Skin of body (tissue), 2 donors: Measurements from ENCODE around the gene PRTG. TPM values are rescaled to one million over a fixed set of nuclear protein-coding genes. Genes with fewer than 3 reads are reported as not detected.
"Not testable (repeated sequence)": the region's sequence is repeated elsewhere in the genome, so short reads cannot be mapped to it uniquely, and the experiment has no call there.

Experiments
- DNase-seq: peaks from one replicate; lab custom pipeline; 2025; lab: John Stamatoyannopoulos, UW
- total RNA-seq: library from RNA; depleted of rRNA; stranded (reverse); fragments of >200 nt; gene quantifications from one replicate; pipeline ENCODE4 v1.2.3, GENCODE V29; 2014

The PRTG gene, protein sequence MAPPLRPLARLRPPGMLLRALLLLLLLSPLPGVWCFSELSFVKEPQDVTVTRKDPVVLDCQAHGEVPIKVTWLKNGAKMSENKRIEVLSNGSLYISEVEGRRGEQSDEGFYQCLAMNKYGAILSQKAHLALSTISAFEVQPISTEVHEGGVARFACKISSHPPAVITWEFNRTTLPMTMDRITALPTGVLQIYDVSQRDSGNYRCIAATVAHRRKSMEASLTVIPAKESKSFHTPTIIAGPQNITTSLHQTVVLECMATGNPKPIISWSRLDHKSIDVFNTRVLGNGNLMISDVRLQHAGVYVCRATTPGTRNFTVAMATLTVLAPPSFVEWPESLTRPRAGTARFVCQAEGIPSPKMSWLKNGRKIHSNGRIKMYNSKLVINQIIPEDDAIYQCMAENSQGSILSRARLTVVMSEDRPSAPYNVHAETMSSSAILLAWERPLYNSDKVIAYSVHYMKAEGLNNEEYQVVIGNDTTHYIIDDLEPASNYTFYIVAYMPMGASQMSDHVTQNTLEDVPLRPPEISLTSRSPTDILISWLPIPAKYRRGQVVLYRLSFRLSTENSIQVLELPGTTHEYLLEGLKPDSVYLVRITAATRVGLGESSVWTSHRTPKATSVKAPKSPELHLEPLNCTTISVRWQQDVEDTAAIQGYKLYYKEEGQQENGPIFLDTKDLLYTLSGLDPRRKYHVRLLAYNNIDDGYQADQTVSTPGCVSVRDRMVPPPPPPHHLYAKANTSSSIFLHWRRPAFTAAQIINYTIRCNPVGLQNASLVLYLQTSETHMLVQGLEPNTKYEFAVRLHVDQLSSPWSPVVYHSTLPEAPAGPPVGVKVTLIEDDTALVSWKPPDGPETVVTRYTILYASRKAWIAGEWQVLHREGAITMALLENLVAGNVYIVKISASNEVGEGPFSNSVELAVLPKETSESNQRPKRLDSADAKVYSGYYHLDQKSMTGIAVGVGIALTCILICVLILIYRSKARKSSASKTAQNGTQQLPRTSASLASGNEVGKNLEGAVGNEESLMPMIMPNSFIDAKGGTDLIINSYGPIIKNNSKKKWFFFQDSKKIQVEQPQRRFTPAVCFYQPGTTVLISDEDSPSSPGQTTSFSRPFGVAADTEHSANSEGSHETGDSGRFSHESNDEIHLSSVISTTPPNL
- total RNA-seq, result 1.5 TPM

GRCh38 chr15:55742927-55743728 is at the start of gene PRTG:
PRTG (minus strand) TSS chr15:55743152; CDS start chr15:55742931, 221 bp downstream.
- DNase-seq, result peak; percentile 15

DNA sequence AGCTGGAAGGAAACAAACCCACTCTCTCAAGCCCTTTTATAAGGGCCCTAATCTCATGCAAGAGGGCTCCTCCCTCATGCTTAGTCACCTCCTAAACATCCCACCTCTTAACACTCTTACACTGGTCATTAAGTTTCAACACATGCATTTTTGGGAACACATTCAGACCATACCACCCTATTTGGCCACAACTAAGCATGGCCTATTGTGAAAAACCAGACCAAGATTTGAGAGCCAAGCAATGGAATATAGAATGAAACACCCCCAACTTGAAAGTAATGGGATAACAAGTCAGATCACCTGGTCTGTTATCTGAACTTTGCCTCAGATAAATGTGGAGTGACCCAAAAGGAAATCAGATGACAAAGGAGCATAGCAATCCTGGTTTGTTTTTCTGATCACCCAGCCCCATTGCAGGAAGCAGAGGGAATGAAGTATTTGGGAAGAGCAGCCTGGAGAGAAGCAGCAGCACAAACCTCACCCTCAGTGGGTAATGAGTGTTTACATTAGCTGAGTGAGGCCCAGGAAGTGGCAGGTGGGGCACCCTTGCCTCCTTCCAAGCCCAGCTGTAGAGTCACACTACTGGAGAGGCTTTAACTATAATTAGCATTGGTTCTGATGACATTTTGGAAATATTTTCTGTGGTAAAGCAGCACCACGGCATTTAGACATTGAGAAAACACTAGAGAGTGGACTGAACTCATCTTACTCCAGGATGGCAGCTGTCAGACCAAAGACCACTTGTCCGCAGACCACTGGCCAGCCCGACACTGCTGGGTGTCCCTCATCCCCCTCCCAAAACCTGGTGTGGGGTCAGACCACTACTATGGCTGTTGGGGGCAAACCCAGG is 48.8 kb upstream of the PRTG start:
- no peak for DNase-seq

DNA sequence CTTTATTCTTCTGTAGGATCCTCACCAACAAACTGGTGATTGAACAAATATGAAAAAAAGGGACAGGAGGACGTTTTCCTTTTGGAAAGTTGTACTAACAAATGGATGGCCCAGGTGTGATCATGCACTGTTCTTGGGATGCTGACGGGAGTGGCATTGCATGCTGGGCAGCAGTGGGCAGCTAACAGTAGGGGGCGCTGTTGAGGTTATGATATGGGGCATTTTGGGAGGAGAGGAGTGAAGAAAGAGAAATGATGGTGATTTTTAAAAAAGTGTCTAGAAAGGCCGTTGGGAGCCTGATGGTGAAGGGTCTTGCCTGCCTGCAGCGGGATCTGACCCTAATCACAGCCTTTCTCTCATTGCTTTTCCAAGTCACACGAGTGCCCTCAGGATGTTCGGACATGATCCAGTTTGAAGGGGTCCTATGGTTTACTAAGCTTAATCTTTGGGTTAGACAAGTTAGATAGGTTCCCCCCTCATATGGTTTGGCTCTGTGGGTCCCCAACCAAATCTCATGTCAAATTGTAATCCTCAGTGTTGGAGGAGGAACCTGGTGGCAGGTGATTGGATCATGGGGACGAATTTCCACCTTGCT is 46.2 kb upstream of the PRTG start:
- no peak for DNase-seq

GRCh38 chr15:55786341-55786740 is 43.4 kb upstream of the PRTG start:
- no peak for DNase-seq

DNA sequence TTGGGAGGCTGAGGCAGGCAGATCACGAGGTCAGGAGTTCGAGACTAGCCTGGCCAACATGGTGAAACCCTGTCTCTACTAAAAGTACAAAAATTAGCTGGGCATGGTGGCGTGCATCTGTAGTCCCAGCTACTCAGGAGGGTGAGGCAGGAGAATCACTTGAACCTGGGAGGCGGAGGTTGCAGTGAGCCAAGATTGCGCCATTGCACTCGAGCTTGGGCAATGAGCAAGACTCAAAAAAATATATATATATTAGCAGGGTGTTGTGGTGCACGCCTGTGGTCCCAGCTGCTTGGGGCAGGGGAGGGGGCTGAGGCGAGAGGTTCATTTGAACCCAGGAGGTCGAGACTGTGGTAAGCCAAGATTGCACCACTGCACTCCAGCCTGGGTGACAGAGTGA is 42.6 kb upstream of the PRTG start:
- DNase-seq, result not testable (repeated sequence)

DNA sequence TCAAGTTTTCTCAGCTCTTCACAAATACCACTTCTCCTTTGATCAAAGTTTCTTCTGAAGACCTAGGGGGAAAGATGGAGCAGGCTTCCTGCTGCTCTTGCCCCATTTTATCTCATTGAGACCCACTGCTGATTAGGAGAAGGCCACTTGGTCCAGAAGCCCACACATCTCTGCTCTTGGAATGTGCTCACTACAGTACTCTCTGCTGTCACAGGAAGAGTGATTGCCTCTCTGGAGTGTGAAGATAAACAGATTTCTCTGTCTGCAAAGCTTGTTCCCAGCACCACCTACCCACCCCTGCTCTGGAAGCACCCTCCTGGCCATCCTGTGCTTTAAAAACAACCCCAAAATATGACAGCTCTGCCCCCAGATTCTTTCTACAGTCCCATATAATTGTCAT is 41.3 kb upstream of the PRTG start:
- DNase-seq, result no peak

GRCh38 chr15:55782901-55783300 is 39.9 kb upstream of the PRTG start:
- peak; percentile 17 for DNase-seq

DNA sequence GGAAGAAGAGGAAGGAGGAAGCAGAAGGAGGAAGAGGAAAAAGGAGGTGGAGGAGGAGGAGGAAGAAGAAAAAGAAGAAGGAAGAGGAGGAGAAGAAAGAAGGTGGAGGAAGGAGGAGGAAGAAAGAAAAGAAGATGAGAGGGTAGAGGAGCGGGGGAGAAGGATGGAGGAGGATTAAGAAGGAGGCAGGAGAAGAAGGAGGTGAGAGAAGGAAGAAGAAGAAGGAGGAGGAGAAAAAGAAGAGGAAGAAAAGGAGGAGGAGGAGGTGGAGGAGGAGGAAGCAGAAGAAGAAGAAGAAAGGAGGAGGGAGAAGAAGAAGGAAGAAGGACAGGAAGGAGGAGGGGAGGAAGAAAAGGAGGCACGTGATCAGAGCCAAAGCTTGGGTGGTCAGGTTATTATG is 37.3 kb upstream of the PRTG start:
- no peak for DNase-seq

DNA sequence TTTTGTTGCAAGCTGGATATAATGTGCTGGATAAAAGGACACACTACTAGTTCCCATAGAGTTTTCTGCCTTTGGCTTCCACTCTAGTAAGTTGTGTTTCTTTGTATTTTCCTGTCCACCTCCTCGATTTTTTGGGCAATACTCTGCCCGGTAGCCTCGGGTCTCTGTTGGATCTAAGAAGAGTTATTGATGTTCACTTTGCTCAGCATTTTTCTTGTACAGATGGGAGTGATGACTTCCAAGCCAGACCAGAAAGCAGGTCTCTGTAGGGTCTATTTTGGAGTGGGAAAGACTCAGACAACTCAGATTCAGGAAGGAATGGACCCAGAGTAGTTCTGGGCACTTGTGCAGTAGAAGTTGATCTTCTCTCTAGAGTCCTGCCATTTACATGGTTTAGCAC is 36.0 kb upstream of the PRTG start:
- no peak for DNase-seq

DNA sequence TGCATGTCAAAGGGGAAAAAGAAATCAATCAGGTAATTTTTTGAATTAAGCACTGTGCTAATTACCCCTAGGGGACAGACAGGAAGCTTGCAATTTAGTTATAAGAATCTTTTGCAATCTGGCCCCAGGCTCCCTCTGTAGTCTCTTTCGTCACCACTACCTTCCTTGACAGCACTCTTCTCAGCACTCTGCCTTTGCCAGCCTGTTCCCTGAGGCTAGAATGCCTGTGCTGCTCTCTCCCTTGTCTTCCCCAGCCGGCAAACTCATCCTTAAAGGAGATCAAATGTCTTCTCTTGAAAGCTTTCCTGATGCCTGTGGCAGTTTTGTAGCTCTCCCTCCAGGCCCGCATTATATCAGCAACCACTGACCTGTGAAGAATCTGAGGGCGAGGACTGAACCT is 32.4 kb upstream of the PRTG start:
- no peak for DNase-seq

DNA sequence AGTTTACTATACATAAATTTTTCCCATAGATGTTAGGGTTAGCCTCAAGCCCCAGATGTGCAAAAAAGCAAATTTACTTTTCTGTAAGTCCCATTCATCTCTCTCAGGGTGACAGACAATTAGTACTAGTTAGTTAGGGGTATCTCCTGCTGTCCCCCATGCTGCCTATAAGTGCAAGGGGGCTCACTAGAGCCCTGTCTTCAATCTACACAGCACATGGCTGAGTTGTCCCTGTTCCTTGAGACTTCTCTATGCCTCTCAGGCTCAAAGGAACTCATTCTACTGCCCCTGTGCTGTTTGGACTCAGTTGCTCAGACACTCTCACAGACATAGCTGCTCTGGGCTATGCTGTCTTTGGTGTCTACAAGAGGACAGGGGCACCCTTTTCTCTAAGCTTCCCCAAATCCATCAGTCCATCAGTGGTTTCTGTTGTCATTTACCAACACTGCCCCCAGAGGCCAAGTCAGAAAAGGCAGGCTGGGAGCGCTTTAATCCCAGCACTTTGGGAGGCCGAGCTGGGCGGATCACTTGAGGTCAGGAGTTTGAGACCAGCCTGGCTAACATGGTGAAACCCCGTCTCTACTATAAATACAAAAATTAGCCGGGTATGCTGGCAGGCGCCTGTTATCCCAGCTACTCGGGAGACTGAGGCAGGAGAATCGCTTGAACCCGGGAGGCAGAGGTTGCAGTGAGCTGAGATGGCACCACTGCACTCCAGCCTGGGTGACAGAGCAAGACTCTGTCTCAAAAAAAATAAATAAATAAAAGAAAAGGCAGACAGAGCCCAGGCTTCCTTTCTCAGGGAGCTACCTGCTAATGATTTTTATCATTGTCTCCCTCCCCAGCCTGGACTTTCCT is 31.4 kb upstream of the PRTG start:
- DNase-seq, result no peak

DNA sequence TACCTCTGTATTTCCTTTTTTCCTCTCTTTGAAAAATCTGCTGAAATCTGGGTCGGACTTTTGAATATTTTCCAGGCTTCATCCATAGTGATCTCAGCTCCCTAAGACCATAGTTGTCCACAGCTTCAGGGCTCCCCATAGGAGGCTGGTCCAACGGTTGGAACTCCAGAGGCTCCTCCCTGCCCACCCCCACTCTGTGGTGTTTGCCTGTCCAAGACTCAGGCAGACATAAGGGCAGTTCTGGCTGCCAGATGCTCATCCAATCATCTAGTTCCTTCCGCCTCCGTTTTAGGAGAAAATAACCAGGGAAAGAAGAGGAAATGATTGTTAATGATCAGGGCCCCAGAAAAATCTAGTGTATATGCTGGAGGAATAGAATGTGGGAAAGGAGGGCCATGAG is 27.9 kb upstream of the PRTG start:
- peak; percentile 24 for DNase-seq

DNA sequence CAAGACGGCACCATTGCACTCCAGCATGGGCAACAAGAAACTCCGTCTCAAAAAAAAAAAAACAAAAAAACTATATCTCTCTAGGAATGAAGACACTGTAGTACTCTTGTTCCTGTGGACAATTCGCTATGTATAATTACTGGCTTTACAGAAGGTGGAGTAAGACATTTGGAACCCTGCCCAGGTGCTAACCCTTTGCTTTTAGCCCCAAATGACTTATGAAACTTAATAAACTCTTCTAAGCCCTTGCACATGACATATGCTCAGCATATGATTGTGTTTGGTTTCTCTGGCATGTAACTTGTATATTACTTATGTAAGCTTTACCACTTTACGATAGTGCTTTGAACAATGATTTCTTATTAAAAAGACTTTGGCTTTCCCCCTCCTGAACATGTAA is 27.3 kb upstream of the PRTG start:
- peak; percentile 74 for DNase-seq

DNA sequence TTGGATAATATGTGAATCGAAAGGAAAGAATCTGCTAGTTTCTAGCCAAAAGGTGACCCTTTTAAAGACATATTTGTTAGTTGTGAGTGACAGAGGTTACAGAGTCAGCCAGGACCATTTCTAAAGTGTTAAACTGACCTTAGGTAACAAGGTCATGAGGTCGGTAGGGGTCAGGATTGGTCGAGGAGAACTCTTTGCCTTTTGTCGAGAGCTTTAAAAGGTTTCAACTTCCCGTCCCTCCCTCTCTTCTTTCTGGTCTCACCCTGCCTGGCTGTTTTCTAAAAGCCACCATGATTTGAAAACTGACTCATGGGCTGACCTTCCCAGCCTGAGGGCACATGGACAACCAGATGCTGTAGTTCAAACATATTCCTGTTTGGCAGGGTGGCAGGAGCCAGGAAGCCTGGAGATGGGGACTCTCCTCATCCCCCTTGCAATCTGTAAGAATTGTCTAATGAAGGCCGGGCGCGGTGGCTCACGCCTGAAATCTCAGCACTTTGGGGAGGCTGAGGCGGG is 25.8 kb upstream of the PRTG start:
- DNase-seq, result no peak

DNA sequence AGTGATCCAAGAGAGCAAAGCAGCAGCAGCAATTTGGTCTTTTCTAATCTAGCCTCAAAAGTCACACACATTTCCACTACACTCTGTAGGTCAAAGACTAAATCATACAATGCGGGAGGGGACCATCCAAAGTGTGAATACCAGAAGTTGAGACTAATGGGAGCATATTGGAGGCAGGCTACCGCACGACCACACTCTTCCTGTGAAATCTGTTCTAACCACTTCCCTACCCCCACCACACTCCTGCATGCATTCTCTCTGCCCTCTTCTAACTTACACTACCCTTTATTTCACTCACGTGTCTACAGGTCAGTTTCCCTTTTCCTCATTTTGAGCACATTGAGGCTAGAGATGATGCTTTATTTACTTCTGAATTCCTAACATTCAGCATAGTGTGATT is 23.7 kb upstream of the PRTG start:
- DNase-seq, result no peak

DNA sequence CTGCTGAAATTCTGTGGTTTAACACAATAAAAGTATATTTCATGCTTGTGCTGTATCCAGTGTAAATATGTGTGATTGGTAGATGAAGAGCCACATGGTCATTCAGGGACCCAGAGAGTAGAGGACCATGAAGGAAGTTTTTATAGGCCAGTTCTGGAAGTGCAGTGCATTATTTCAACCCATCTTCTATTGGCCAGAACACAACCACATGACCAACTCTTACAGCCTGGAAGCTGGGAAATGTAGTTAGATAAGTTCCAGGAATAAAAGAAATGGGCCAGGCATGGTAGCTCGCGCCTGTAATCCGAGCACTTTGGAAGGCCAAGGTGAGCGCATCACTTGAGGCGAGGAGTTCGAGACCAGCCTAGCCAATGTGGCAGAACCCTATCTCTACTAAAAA is 21.4 kb upstream of the PRTG start:
- no peak for DNase-seq

GRCh38 chr15:55758580-55758986 is 15.6 kb upstream of the PRTG start:
- DNase-seq, result no peak

DNA sequence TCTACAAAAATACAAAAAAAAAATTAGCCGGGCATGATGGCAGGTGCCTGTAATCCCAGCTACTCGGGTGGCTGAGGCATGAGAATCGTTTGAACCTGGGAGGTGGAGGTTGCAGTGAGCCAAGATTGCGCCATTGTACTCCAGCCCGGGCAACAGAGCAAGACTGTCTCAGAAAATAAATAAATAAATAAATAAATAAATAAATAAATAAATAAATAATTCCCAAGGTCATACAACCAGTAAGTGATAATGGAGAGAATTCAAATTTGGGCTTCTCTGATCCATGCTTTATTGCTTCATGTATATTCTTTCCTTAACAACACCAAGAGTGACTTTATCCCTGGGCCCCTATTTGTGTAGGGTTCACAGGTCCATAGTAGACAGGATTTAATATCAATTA is 10.5 kb upstream of the PRTG start:
- not testable (repeated sequence) for DNase-seq

GRCh38 chr15:55750706-55751105 is 7.8 kb upstream of the PRTG start:
- no peak for DNase-seq
